Measurements from ENCODE around the gene CSH1.
"Not testable (repeated sequence)": the region's sequence is repeated elsewhere in the genome, so short reads cannot be mapped to it uniquely, and the experiment has no call there.

CSH1 gene

GRCh38 chr17:63889026-63889848 lies 7.1 kb downstream of the CSH1 start:
- TF ChIP-seq CTCF (IDR thresholded peaks at IDR 0.05): peak; percentile 45

GRCh38 chr17:63881935-63882601 lies 14.3 kb downstream of the CSH1 start, which contains the start of gene GH2:
GH2 (minus strand) TSS chr17:63881944; CDS start chr17:63881801, 143 bp downstream.
- peak; percentile 61 for TF ChIP-seq CTCF (IDR thresholded peaks at IDR 0.05)

GRCh38 chr17:63880706-63881105 lies 15.7 kb downstream of the CSH1 start:
- TF ChIP-seq CTCF (IDR thresholded peaks at IDR 0.05): no peak

- TF ChIP-seq CTCF (IDR thresholded peaks at IDR 0.05): not testable (repeated sequence)
Measured at GRCh38 chr17:63873577-63873976, 22.8 kb downstream of the CSH1 start, which contains the start of gene CSH2. CSH2 (minus strand) TSS chr17:63873677; CDS start chr17:63873614, 63 bp downstream.

GRCh38 chr17:63859257-63859656 lies 37.1 kb downstream of the CSH1 start:
- TF ChIP-seq CTCF (IDR thresholded peaks at IDR 0.05): no peak

- TF ChIP-seq CTCF (IDR thresholded peaks at IDR 0.05): no peak
Measured at GRCh38 chr17:63855185-63855584, 41.2 kb downstream of the CSH1 start.

- no peak for TF ChIP-seq CTCF (IDR thresholded peaks at IDR 0.05)
Measured at GRCh38 chr17:63854709-63855108, 41.7 kb downstream of the CSH1 start.

Measured in LNCAP (cell line).